Lower leg skin (tissue), 4 donors: Measurements from ENCODE around the gene DDX1. TPM values are rescaled to one million over a fixed set of nuclear protein-coding genes. Genes with fewer than 3 reads are reported as not detected.

Experiments used
- DNase-seq, 2 donors: peaks; one replicate each; pipeline ENCODE4 v3.0.0-alpha.2; 2019; ENCODE audit warnings: low spot score in 2 of 2
- H3K4me3 ChIP-seq: fragments of 200-600 bp; sonication (generic); 2 replicates; pipeline ENCODE4 v1.5.1; 2017; ENCODE audit warnings: mild to moderate bottlenecking, low read depth; ENCODE audit not compliant: poor library complexity, severe bottlenecking
- POLR2A ChIP-seq, 2 donors: fragments of 450-650 bp; IDR thresholded peaks; one replicate each; pipeline ENCODE4 v1.6.1; 2016 to 2017; ENCODE audit warnings: antibody characterized with exemption in 2 of 2, mild to moderate bottlenecking in 1 of 2, moderate library complexity in 1 of 2
- WGBS, 2 donors: methylation state at CpG; one replicate each; pipeline ENCODE4 v1.1.5; 2018; 5-methylcytosine and 5-hydroxymethylcytosine counted together
- intact Hi-C: fragments of 100-400 bp; cut with DNase I; formaldehyde crosslinking; loops from one replicate; pipeline ENCODE4 v1.15.0; 2023; ENCODE audit warnings: low total_unique reads
- total RNA-seq, 4 donors: library from RNA; depleted of rRNA; stranded (reverse); fragments of >200 nt; gene quantifications; one replicate each; pipeline ENCODE4 v1.1.0, GENCODE V29; 2016
- TF ChIP-seq, protein P1 (sequence below), 3 donors: fragments of 450-650 bp; IDR thresholded peaks; one replicate each; pipeline ENCODE4 v1.5.1; 2016; ENCODE audit warnings: antibody characterized with exemption in 3 of 3, mild to moderate bottlenecking in 3 of 3, moderate library complexity in 2 of 3

The DDX1 gene
- total RNA-seq, 4 donors from 2014 or later, result 38.8 to 55.5 (median 44.4) TPM

DNA sequence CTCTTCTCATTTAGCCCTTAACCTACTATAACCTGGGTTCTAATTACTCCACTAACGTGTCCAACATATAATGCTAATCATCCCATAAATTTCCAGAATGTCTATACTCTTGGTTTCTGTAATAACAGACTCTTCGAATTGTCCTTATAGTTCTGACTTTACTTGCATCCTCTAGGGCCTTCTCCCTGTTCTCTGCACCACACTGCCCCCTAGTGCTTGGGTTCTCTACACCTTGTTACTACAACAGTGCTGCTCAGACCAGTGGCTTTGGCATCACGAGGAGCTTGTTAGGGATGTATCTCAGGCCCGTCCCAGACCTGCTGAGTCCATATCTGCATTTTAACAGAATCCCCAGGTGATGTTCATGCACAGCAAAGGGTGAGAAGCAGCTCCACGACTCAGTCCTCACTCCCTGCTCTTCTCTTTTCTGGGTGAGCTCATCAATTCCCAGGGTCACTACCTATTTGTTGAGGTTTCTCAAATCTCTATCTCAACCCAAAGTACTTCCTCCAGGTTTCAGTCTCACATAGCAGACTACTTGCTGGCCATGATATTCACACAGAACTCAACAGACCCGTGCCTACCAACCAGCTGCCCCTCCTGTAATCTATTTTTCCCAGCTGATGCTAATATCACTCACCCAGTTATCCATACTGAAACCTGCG, 14.5 kb upstream of the DDX1 start:
- WGBS, 2 donors, result 18 to 22% methylated on average over 7 of the region's 7 CpGs

DNA sequence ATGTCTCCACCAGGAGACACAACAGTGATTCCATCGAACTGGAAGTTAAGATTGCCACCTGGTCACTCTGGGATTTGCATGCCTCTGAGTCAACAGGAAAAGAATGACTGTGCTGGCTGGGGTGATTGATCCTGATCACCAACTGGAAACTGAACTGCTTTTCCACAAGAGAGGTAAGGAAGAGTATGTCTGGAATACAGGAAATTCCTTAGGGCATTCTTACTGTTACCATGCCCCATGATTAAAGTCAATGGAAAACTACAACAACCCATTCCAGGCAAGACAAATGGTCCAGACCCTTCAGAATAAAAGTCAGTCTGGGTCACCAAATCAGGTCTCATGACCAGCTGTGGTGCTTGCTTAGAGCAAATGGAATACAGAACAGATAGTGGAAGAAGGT, 12.0 kb upstream of the DDX1 start:
- no peak overlapping the region for H3K4me3 ChIP-seq
- intact Hi-C loops, result no loop called here
- no peak for TF ChIP-seq POLR2A (IDR thresholded peaks at IDR 0.05)
- TF ChIP-seq, protein P1, sequence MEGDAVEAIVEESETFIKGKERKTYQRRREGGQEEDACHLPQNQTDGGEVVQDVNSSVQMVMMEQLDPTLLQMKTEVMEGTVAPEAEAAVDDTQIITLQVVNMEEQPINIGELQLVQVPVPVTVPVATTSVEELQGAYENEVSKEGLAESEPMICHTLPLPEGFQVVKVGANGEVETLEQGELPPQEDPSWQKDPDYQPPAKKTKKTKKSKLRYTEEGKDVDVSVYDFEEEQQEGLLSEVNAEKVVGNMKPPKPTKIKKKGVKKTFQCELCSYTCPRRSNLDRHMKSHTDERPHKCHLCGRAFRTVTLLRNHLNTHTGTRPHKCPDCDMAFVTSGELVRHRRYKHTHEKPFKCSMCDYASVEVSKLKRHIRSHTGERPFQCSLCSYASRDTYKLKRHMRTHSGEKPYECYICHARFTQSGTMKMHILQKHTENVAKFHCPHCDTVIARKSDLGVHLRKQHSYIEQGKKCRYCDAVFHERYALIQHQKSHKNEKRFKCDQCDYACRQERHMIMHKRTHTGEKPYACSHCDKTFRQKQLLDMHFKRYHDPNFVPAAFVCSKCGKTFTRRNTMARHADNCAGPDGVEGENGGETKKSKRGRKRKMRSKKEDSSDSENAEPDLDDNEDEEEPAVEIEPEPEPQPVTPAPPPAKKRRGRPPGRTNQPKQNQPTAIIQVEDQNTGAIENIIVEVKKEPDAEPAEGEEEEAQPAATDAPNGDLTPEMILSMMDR (IDR thresholded peaks at IDR 0.05), result no peak
- 41 to 45% methylated on average over 1 of the region's 1 CpG for WGBS, 2 donors
- DNase-seq, result no peak

More for the DNA sequence above, 14.5 kb upstream of the DDX1 start:
- peak; percentile 83 to 95 for DNase-seq
- no peak overlapping the region for H3K4me3 ChIP-seq
- TF ChIP-seq POLR2A (IDR thresholded peaks at IDR 0.05), result no peak
- TF ChIP-seq, protein P1 (IDR thresholded peaks at IDR 0.05), result no peak
- intact Hi-C loops, result no loop called here

DNA sequence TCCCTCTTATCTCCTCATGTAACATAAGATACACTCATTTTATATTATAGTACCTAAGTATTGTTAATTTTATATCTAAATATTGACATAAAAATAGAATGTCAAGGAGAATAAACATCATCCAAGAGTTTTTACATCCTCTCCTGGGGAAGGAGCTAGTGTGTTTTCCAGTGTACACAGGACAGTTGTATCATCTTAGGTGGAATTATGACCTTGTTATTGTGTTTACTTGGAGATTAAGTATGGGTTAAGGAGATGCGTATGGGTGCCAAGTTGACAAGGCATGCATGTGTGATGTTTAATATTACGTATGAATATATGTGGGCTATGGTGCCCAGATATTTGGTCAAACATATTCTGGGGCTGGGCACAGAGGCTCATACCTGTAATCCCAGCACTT, 11.2 kb upstream of the DDX1 start:
- H3K4me3 ChIP-seq, result no peak overlapping the region
- intact Hi-C loops, result no loop called here
- no peak for TF ChIP-seq POLR2A (IDR thresholded peaks at IDR 0.05)
- TF ChIP-seq, protein P1 (IDR thresholded peaks at IDR 0.05), result no peak
- WGBS, 2 donors, result 87% methylated on average over 2 of the region's 2 CpGs
- DNase-seq, result no peak

DNA sequence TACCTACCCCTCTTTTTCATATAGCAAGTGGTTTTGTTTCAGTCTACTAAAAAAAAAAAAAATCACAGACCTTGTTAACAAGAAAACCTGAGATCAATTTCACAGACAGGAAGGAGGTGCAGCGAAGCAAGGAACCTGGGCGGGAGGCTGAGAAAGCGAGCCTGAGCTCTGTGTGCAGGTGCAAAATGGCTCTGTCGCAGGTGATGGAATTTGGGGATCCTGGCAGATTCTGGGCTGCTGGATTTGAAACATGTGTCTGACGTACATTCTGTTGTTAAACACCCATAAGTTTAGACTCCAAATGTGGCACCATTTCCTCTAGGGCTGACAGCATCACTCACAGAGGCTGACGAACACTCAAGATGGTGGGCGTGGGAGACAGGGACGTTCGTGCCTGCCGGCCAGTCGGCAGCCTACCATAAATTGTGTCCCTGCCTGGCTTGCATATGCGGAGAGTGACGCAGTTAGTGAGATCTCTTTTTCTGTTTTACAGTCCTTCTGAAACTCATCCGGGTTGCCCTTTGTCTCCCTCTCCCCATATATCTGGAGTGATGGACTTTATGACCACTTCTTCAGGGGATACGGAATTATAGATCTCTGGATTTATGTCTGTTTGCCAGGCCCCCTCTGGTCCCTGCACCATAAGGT, 8.8 kb upstream of the DDX1 start:
- intact Hi-C loops, result no loop called here
- H3K4me3 ChIP-seq, result no peak overlapping the region
- DNase-seq, result no peak
- TF ChIP-seq, protein P1 (IDR thresholded peaks at IDR 0.05), result no peak
- no peak for TF ChIP-seq POLR2A (IDR thresholded peaks at IDR 0.05)
- WGBS, 2 donors, result 41 to 54% methylated on average over 15 of the region's 15 CpGs

DNA sequence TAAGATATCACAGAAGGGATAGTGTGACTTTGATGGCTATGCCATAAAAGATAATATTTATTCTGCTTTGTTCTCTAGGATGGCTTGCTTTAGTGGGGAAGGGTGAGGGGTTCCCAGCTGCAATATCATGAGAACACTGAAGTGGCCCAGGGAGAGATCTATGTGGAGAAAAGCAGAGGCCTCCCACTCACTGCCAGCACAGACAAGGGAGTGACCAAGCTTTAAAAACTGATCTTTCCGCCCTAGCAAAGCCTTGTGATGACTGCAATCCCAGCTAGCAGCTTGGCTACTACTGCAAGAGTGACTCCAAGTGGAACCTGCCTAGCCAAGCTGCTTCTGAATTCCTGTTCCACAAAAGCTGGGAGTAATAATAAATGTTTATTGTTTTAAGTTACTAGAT, 7.8 kb upstream of the DDX1 start:
- intact Hi-C loops, result no loop called here
- WGBS, 2 donors, result 79 to 81% methylated on average over 1 of the region's 1 CpG
- TF ChIP-seq, protein P1 (IDR thresholded peaks at IDR 0.05), result no peak
- H3K4me3 ChIP-seq, result no peak overlapping the region
- DNase-seq, result no peak
